Measurements from ENCODE around the gene PTTG1IP.
"Not testable (repeated sequence)": the region's sequence is repeated elsewhere in the genome, so short reads cannot be mapped to it uniquely, and the experiment has no call there.

PTTG1IP gene

DNA sequence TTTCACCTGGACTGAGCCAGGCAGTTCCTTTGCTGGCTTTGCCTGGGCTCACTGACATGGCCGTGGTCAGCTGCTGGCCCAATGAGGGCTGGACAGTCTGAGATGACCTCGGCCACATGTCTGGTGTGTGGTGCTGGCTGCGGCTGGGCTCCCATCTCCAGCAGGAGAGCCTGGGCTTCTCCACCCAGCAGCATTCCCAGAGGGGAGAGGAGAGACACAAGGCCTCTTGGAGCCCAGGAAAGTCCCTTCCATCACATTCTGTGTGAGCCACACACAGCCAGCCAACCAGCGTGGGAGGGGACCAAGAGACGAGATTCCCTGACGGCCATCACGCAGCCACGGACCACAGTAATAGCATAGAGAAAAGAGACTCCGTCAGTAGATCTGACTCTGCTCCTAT is 34.5 kb downstream of the PTTG1IP start:
- no peak for DNase-seq

DNA sequence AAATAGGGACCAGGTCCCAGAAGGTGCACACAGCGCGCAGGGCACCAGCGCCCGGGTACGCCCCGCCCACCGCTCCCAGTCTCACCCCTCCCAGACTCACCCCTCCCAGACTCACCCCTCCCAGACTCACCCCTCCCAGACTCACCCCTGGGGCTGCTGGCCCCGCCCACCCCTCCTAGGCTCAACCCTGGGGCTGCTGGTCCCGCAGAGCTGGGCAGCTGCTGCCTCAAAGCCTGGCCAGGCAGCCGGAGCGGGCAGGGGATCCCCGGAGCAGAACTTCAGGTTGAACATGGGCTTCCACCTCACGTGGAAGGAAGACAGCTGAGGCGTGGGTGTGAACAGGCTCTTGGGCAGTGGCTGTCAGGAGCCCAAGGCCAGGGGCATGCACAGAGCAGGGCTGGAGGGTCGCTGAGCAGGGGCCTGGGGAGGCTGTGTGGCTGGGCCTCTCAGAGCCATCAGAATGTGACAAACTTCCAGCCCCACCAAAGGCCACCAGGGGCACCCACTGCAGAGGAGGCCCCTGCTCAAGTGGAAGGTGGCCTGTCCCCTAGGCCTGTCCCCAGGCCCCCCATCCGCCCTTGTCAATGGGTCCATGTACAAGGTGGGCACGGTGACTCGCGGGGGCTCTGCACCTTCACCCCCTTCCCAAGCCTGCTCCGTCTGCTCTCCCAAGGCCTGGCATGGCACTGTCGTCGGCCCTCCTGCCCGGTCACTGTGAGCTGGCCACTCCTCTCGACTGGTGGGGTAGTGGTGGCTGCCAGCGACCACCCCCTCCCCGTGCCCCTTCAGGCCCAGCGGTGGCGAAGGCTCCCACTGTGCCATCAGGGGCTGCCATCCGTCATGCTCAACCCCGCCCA is 35.2 kb downstream of the PTTG1IP start:
- no peak for DNase-seq

DNA sequence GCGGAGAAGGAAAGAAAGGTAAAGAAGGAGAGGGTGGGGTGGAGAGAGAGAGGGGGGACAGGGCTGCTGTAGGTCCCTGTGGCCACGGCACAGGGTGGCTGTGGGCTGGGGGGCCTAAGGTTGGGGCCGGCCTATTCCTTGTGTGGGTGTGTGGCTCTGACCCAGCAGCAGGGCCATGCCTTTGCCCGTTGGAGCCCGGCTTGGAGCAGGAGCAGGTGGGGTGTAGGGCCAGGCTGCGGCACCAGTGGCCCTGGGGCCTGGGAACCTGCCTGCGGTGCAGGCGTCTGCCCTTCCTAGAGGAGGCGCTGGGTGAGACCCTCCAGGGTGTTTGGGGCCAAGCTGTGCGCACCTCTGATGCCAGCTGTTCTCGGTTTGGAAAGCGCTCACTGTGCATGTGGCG is 36.0 kb downstream of the PTTG1IP start:
- DNase-seq, result no peak

DNA sequence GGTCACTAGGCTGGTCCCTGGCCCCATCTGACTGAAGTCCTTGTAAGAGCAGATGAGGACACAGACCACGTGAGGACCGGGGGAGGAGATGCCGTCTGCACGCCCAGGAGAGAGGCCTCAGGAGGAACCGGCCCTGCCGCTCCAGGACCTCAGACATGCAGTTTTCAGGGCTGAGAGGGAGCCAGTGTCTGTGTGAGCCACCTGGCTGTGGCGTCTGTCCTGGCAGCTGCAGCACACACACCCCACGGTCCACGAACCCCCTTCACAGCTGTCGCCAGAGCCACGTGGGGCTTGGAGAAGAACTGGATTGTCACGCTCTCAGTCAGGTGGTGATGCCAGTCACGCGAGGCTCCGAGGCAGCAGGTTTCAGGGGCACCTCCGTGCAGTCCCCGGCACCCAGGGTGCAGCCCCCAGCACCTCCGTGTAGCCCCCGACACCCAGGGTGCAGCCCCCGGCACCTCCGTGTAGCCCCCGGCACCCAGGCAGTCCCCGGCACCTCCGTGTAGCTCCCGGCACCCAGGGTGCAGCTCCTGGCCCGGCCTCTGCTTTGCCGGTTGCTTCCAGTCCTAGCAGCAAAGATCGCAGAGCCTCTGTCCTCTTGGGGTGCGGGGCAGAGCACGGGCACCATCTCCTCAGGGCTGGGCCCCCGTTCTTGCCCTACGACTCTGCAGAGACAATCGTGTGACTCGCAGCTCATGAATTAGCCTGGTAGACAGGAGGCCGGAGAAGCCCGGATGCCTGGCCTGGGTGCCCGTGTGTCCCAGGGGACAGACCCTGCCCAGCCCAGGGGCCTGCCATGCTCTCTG is 36.6 kb downstream of the PTTG1IP start:
- DNase-seq, result no peak

DNA sequence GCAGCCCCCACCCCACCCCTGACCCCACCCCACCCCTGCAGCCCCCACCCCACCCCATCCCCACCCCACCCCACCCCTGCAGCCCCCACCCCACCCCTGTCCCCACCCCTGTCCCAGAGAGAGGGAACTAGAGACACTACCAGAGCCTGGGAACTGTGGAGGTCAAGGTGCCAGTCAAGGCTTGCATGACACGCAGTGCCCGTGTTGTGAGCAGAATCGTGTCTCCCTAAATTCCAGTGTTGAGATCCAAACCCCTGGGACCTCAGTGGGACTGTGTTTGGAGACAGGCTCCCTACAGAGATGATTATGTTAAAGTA is 37.2 kb downstream of the PTTG1IP start:
- no peak for DNase-seq

DNA sequence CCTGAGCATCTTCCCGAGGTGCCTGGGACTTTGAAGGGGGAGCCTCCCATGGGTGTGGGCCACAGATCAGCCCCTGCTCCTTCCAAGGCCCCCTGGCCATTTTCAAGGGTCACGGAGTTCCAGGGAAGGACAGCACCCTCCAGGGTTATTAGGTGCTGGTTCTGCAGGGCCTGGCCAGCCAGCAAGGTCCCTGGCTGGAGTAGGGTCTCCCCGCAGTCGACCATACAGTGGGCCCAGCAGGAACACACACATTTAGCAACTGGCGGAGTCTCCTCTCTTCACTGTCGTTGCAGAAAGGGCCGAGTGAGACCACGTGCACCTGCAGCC is 37.9 kb downstream of the PTTG1IP start:
- DNase-seq, result no peak

DNA sequence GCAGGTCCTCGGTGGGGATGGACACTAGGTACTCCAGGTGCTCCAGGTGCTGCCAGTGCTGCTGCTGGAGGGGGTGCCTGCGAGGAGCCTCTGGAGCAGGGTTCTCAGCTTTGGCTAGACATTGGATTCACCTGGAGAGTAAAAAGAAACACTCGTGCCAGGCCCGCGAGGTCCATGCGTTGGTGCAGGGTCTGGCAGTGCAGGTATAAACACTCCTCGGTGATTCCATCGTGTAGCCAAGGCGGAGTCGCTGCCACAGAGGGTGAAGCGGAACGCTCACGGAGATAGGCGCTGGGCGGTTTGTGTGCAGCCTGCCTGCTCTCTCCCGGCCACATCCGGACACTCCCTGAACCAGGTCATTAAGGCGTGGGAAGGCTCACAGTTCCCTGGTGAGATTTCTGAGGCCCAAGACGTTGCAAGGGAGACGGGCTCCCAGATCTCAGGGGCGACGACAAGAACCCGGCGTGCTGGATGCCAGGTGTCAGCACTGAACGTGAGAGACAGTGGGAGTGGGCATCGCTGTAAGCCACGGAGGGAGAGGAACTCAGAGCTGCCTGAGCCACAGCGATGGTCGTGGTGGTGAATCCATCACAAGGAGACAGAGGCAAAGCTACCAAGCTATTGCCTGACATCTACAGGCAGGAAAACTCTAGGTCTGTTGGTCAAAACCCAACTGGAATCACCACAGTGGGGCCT is 38.4 kb downstream of the PTTG1IP start:
- no peak for DNase-seq

DNA sequence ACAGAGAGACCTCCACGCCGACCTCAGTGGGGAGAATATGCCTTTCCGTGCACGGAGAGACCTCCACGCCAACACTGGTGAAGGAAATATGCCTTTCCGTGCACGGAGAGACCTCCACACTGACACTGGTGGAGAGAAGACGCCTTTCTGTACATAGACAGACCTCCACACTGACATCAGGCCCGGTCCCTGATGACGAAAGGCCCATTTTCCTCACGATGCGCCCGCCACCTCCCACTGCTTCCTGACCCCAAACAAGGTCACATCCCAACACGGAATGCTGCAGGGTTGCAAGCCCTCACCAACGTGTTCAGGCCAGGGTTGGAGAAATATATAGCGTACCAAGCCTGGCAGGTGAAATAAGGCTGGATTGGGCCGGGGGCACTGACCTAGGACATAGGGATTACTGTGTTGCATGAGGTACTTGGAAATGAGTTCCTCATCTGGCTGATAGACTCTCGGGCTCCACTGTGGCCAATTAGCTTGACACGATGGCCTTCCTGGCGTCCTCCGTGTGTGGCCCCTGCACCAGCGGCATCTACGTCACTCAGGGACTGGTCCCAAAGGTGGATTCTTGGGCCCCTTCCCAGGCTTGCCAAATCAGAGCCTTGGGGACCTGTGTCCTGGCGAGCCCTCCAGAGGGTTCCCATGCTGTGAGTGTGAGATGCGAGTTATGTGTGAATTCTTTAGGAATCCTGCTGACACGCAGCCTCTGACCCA is 39.1 kb downstream of the PTTG1IP start:
- DNase-seq, result no peak

DNA sequence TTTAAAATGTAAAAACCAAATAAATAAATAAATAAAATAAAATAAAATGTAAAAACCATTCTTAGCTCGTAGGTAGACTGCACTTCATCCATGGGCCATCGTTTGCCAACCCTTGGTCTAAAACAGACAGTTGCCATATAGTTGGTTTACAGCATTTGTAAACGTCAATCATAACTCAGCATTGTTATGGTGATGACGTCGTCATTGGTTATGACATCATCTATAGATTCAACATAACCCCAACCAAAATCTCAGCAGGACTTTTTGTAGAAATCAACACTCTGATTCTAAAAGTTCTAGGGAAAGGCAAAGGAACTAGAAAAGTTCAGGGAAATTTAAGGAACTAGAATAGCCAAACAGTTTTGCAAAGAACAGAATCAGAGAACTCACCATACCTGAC is 39.8 kb downstream of the PTTG1IP start:
- no peak for DNase-seq

DNA sequence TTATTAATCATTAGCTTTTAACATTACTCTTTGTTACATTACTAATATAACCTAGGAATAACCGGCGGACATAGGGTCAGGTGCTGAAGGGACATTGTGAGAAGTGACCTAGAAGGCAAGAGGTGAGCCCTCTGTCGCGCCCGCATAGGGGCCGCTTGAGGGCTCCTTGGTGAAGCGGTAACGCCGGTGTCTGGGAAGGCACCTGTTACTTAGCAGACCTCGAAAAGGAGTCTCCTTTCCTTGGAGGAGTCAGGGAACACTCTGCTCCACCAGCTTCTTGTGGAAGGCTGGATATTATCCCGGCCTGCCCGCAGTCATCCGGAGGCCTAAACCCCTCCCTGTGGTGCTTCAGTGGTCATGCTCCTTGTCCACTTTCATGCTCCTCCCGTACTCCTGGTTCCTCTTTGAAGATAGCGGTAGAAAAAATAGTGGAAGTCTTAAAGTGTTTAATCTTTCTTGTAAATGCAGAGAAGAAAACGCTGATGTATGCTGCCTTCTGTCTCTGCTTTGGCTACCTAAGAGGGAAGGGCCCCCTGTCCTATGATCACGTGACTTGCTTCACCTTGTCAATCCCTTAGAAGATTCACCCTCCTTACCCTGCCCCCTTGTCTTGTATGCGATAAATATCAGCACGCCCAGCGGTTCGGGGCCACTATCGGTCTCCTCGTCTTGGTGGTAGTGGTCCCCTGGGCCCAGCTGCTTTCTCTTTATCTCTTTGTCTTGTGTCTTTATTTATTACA is 40.8 kb downstream of the PTTG1IP start:
- not testable (repeated sequence) for DNase-seq

DNA sequence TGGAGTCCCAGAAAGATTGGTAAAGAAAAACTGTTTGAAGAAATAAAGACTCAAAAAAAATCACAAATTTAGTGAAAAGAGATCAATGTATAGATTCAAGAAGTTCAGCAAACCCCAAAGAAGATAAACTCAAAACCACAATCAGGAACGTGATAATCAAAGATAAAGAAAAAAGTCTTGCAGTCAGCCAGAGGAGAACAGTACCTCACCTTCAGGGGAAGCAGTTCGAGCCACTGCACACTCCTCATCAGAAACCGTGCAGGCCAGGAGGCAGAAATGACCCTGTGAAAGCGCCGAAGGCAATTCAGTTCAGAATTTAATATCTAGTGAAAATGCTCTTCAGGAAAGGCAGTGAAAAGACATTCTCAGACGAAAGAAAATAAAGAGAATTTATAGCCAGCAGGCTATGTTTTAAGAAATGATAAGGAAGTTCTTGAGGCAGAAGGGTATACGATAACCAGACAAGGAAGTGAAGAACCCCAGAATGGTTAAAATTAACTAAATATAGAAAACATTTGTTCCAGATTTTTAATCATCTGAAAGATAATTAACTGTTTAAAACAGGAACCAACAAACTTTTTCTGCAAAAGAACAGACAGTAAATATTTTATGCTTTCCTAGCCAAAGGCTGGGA is 42.1 kb downstream of the PTTG1IP start:
- DNase-seq, result no peak

DNA sequence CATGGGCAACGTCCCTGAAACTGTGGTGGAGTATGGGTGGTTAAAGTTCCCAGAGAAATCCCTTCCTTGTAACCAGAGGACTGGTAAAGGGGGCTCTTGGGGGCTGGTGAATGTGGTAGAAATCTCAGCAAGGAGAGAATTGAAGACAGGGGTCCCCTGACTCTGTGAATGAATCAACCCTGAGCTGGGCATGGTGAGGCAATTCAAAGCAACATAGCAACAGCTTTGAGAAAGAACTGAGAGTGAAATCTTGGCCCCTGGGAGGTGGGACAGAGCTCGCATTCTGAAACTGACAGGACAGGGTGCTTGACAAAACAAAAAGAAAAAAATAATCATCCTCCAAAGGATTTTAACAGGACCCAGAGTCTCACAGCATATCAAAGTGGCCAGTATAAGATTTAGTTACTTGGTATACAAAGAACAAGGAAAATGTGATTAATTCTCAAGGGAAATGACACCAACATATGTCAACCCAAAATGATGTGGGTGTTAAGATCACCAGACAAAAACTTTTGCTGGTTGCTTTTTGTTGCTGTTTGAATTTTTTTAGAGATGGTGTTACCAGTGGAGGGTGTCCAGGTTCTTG is 43.9 kb downstream of the PTTG1IP start:
- DNase-seq, result no peak

DNA sequence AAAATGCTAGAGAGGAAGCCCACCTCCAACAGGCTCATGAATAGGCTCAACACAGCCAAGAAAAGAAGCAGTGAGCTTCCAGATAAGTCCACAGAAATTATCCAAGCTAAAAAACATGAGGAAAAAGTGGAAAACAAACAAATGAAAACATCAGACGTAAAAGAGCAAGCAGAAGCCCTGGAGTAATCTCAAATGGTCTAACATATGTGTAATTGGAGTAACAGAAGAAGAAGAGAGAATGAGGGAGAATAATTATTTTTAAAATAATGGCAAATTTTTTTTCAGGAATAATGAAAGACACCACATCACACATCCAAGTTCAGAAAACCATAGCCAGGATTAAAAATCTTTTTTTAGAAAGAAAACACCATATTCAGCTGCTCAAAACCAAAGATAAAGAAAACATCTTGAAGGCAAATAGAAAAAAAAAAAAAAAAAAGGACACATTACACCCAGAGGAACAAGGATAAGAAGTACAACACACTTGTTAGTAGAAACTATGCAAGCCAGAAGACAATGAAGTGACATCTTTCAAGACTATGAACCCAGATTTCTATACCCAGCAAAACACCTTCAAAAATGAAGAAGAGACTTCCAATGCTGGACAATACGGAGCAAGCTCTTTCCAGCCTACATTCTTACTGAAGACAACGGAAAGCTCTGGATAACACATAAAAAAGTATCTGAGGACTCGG is 45.0 kb downstream of the PTTG1IP start:
- DNase-seq, result no peak

DNA sequence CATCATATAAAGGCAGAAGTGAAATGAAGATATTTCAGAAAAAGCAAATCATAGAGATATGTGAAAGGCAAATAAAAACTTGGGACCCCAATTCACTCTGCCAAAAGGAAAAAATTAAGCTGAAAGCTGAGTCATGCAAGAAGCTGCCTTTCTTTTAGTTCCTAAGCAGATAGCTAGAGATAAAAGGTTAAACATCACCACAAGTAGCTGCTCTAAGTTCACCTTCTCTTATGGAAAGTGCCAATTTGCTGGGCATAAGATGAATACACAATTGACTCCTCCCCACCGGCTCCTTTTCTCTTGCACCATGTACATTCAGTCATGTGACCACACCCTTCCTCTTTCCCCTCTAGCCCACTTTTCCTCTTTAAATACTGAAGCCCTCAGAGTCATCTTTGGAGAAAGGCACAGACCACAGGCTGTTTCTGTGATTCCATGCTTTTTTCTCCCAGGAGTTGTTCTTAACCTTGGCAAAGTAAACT is 50.3 kb downstream of the PTTG1IP start:
- no peak for DNase-seq

DNA sequence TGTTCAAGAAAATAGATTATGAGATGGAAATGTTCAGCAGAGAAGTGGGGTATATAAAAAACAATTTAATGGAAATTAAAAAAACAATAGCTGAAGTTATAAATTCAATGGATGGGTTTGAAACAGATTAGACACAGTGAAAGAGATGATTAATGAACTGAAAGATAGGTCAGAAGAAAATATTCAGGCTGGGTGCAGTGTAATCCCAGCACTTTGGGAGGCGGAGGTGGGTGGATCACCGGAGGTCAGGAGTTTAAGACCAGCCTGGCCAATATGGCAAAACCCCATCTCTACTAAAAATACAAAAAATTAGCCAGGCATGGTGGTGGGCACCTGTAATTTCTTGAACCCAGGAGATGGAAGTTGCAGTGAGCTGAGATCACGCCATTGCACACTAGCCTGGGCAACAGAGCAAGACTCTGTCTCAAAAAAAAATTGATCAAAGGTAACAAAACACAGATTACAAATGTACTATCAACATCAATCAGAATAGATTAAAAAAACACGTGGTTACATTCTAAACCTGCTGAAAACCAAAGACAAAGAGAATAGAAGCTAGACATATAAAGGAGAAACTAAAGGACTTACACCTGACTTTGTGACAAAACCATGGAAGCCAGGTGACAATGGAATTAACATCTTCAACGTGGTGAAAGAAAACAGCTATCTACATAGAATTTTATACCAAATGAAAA is 50.9 kb downstream of the PTTG1IP start:
- no peak for DNase-seq

DNA sequence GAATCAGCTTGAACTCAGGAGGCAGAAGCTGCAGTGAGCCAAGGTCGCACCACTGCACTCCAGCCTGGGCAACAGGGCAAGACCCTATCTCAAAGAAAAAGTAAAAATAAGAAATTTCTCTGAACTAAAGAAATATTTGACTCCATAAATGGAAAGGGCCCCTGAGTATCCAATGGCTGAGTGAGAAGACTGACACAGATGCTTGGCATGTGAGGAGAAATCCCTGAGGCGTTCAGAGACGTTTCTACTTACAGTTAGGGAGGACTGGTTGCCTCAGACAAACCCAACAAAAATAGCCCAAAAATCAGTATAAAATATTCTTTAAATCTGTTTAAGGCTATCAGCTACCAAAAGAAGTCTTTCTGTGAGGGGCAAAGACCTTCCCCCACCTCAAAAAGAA is 52.6 kb downstream of the PTTG1IP start:
- no peak for DNase-seq

DNA sequence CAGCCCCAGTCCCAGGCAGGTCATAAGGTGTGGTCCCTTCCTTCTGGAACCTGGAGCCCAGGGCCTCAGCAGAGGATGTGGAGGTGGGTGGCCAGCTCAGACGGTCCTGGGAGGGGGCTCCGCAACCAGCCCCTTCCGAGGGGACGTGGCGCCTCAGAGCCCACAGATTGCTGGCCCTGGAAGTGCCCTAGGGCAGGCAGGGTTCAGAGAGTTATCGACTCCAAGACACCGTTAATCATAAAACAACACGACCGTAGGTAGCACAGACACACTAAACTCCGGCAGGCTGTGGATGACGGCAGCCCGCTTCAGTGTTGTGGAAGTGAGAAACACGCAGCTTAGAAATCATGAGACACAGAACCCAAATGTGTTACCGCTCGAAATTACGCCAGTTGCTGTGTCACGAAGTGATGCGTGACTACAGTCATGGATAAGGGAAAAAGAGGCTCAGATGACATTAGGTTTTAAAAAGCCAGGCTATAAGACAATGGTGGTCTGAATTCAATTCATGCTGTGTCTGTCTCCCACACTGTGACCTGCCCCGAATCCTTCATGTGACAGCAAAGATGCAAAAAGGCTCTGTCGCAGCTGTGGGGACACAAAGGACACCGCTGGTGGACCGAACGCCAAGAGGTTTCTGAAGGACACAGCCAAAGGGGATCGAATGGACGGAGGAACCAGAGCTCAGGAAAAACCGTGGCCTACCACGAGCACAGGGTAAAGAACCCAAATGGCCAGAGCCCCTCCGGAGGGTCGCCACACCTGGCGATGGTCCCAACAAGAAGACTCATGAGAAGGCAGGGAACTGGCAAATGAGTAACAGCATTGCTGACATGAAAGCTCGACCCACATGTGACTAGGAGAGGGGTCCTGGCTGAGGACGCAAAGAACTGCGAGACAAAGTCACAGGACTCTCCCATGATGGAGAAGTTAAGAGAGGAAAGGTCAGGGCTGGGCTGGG is 53.9 kb downstream of the PTTG1IP start:
- no peak for DNase-seq

DNA sequence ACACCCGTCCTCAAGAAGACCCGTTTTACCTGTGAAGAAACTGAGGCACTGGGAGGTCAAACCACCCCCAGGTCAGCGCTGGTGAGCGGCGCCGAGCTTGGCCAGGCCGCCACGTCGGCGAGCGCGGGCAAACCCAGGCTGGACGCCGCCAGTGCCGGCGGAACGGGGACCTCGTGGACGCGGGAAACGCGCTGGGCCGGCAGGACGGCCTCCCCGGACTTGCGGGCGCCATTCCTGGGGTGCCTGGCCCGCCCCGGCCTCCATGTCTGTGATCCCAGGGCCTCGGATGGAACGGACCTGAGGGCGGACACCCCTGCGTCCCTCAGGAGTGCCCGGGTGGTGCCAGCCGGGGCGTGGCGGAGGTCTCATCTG is 54.9 kb downstream of the PTTG1IP start:
- DNase-seq, result no peak

All from activated effector memory CD4-positive, alpha-beta T cell treated with Interleukin-2 at 50 U/mL for 16 hours (primary cell).